ENCODE results near the gene LIPE.
A peak's percentile ranks its signal among the peaks of the same experiment; 100 is the strongest.
"Not testable (repeated sequence)": the region's sequence is repeated elsewhere in the genome, so short reads cannot be mapped to it uniquely, and the experiment has no call there.

The LIPE gene, protein sequence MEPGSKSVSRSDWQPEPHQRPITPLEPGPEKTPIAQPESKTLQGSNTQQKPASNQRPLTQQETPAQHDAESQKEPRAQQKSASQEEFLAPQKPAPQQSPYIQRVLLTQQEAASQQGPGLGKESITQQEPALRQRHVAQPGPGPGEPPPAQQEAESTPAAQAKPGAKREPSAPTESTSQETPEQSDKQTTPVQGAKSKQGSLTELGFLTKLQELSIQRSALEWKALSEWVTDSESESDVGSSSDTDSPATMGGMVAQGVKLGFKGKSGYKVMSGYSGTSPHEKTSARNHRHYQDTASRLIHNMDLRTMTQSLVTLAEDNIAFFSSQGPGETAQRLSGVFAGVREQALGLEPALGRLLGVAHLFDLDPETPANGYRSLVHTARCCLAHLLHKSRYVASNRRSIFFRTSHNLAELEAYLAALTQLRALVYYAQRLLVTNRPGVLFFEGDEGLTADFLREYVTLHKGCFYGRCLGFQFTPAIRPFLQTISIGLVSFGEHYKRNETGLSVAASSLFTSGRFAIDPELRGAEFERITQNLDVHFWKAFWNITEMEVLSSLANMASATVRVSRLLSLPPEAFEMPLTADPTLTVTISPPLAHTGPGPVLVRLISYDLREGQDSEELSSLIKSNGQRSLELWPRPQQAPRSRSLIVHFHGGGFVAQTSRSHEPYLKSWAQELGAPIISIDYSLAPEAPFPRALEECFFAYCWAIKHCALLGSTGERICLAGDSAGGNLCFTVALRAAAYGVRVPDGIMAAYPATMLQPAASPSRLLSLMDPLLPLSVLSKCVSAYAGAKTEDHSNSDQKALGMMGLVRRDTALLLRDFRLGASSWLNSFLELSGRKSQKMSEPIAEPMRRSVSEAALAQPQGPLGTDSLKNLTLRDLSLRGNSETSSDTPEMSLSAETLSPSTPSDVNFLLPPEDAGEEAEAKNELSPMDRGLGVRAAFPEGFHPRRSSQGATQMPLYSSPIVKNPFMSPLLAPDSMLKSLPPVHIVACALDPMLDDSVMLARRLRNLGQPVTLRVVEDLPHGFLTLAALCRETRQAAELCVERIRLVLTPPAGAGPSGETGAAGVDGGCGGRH

DNA sequence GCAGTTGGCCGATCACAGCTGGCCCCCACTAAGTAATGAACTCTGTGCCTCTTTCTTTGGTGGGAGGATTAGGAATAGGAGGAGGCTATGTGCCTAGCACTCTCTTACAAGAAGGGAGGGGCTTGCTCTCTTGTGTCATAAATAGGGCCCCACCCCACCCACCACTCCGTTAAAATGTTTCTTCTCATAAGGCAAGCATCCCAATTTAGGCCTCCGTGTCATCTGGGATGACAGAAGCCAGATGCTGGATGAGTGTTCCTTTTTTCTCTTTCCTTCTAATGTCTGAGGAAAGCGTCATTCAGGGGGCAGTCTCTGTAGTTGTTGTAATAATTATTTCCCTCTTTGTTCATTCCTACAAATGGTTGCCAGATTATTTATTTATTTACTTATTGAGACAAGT is at the start of gene LIPE:
Gene LIPE, minus strand, starts transcription at position 76 of the 400 bp plus-strand sequence. CDS start 239 bp downstream, outside the sequence.
- DNase-seq, result no peak

- DNase-seq, result no peak
These were observed 48.2 kb upstream of the LIPE start for GRCh38 chr19:42475366-42475765.

DNA sequence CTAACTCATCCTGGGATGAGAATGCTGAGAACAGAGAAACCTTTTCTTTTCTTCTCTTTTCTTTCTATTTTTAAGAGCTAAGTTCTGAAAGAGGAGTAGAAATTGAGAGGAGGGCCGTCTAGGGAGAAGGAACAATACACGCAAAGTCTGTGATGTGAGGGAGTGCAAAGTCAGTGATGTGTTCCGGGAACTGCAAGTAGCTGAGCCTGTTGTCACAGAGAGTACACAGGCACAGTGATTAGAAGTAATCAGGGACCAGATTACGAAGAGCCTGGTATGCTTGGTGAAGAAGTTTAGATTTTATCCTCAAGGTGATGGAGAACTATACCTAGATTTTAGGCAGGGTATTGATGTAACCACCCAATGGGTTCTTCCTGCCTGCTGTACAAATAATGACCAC is 47.6 kb upstream of the LIPE start:
- DNase-seq, result no peak

GRCh38 chr19:42473686-42474085 is 46.5 kb upstream of the LIPE start:
- no peak for DNase-seq

GRCh38 chr19:42472402-42473147 is 45.4 kb upstream of the LIPE start:
- DNase-seq, result no peak

DNA sequence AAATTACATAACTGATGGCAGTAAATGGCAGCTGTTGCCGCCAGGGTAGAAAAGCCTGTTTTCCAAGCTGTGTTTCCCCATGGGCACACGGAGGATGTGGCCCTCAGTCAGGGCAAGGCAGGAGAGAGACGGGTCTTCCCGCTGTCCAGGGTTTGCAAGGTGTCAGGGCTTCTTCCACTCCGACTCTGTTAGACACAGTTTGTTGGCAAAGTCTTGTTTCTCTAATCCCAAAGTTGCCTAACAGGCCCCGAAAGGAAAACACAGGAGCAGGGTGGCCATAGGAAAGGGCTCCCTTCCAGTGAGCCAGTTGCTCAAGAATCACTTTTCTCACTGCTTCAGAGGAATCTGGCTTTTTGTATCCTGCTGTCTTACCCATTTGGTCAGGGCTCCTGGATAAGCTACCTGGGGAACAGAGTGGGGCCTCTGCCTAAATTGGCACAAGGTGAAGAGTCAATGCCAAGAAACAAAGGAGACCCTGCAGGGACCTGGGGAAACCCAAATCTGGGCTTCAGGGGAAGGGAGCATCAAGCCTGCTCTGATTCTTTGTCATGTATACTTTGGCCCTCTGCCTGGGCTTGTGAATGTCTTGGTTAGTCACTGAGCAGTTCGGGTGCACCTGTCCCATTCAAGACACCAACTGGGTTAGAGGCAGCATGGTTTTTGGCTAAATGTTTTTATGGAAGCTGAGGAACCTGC is 44.5 kb upstream of the LIPE start:
- DNase-seq, result no peak

DNA sequence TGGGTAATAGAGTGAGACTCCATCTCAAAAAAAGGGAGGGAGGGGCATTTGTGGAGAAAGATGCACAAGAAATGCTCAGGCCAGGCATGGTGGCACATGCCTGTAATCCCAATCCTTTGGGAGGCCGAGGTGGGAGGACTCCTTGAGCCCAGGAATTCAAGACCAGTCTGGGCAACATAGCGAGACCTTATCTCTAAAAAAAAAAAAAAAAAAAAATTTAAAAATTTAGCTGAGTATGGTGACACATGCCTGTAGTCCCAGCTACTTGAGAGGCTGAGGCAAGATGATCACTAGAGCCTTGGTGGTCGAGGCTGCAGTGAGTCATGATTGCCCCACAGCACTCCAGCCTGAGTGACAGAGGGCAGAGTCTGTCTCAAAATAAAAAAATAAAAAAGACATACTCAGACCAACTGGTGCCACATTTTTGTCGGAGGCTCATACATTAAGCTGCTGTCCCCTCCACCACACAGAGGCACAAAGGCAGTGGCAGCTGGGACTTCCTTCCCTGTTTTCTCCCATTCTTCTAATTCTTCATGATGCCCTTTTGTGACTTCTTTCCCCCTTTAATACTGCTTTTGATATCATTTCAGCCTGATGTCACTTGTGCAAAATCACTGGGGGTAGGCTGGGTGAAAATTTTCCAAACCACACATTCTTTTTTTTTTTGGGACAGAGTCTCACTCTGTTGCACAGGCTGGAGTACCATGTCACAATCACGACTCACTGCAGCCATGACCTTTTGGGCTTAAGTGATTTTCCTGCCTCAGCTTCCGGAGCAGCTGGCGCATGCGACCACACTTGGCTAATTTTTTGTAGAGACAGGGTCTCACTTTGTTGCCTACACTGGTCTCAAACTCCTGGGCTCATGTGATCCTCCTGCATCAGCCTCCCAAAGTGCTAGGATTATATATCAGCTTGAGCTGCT is 42.4 kb upstream of the LIPE start:
- no peak for DNase-seq

- DNase-seq, result peak in 1 of 2 experiments; percentile 10
These were observed 41.1 kb upstream of the LIPE start for GRCh38 chr19:42468273-42468796.

- DNase-seq, result no peak
These were observed 40.1 kb upstream of the LIPE start for GRCh38 chr19:42467183-42467760.

GRCh38 chr19:42466521-42467182 is 39.5 kb upstream of the LIPE start:
- no peak for DNase-seq

- DNase-seq, result no peak
These were observed 38.7 kb upstream of the LIPE start for GRCh38 chr19:42465827-42466280.

DNA sequence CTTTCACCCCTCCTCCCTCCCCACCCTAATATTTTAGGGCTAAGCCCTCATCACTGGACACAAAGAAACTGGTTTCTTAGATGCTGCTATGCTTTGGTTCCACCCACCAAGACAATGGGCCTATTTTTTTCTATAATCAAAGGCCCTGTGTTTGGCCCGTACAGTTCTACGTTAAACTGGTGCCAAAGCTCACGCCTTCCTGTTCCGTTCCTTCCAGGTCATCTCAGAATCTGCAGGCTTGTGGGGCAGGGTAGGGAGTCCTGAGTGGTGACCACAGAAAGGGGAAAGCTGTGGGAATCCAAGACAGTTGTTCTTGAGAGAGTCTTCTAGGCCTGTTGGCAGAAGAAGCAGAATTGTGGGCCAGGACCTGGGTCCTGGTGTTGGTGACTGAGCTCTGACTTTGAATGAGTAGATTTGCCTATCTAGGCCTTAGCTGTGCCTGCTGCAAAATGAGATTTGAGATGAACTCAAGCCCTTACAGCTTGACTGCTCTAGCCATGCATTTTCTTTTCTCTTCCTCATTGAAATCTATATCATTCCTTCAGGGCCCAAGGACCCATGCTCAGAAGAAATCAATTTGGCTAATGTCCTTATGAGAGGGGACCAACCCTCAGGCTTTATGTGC is 34.6 kb upstream of the LIPE start:
- no peak for DNase-seq

GRCh38 chr19:42461231-42461630 is 34.0 kb upstream of the LIPE start:
- not testable (repeated sequence) for DNase-seq

- no peak for DNase-seq
These were observed 32.7 kb upstream of the LIPE start for GRCh38 chr19:42459926-42460325.

GRCh38 chr19:42455621-42456081 is 28.5 kb upstream of the LIPE start:
- DNase-seq, result no peak

GRCh38 chr19:42455086-42455485 is 27.9 kb upstream of the LIPE start:
- DNase-seq, result no peak

- DNase-seq, result no peak
These were observed 25.4 kb upstream of the LIPE start for GRCh38 chr19:42452590-42452989.

DNA sequence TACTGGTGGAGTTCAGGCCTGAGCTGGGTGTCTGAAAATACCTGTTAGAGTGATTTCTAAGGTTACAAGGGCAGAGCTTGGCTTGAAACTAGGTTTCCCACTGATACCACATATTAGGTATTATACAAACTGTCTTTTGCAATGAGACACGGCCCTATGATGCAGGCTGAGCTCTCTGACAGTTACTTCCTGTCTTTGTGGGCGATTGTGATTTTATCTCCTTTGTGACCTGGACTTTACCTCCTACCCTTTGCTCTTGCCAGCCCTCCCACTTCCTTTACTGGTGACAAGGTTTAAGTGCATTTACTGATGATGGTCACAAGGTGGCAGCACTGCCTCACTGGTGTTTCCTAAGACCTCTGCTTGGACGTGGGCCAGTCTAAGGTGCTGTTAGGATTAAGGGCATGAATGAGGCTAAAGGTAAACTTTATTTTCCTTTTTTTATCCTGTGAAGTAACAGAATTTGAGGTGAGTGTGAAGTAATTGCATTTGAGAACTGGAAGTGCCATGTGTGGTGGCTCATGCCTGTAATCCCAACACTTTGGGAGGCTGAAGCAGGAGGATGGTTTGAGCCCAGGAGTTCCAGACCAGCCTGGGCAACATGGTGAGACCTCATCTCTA is 23.2 kb upstream of the LIPE start:
- DNase-seq, result peak; percentile 73 to 85

DNA sequence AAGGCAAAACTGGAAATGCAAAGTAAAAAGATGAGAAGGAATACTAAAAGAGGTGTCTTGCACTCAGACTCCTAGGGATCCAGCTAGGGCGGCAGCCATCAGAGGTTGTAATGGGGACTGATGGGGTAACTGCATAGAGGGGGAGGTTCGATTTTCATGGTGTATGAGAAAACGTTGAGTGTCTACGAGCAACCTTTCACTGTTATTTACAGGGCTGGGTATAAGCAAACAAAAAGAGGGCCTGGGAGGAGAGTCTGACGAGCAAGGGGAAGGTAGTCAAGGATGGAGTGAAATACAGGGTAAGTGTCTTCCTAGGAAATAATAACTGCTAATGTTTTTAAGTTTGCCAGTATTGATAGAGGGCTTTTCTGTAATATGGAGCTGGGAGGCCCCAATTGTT is 21.1 kb upstream of the LIPE start:
- not testable (repeated sequence) for DNase-seq

Measured in NCI-H446 (cell line).